CD4-positive, alpha-beta memory T cell (primary cell): ENCODE measurements around the gene HLF. TPM values are rescaled to one million over a fixed set of nuclear protein-coding genes. Genes with fewer than 3 reads are reported as not detected.

Experiments used
- polyA plus RNA-seq, 2 donors: library from polyadenylated mRNA; unstranded; fragments of 300-500 nt; fragmentation: Illumina TruSeq; gene quantifications; one replicate each; pipeline ENCODE4 v1.2.3, GENCODE V29; 2021
- total RNA-seq, 2 experiments: library from RNA; stranded (reverse); gene quantifications; one replicate each; pipeline ENCODE4 v1.2.3, GENCODE V29; 2021

HLF gene
- total and polyA plus RNA-seq, 4 experiments from 2014 or later: 3.2 to 3.9 (median 3.6) TPM

Other genes starting within 250 kb of the HLF start
- gene MMD, start 156.9 kb downstream of the HLF start, total RNA-seq: 1 to 10 TPM; 4.2 to 9.2 TPM
- 10 to 100 TPM in 1 of 2 donors, 1 to 10 TPM in 1; 9.1 to 20.0 TPM for gene MMD, start 156.9 kb downstream of the HLF start, polyA plus RNA-seq
- not detected for gene SMIM36, start 246.5 kb downstream of the HLF start, total RNA-seq
- gene SMIM36, start 246.5 kb downstream of the HLF start, polyA plus RNA-seq: not detected